ENCODE results near the gene CALU. TPM values are rescaled to one million over a fixed set of nuclear protein-coding genes. Genes with fewer than 3 reads are reported as not detected.

Gene CALU
- polyA plus RNA-seq, 1 donor from 2014 or later = 38.1 TPM

GRCh38 chr7:128793181-128793547 is 54.0 kb downstream of the CALU start:
- peak overlapping the region; percentile 98 for H3K4me3 ChIP-seq (ENCODE audit: low read length)
- H3F3A ChIP-seq (ENCODE audit: insufficient read depth, low read length, poor library complexity, severe bottlenecking) = no peaks in the 10 kb centered on the region
- H4K20me1 ChIP-seq (ENCODE audit: insufficient read depth) = no peaks in the 10 kb centered on the region
- no peak overlapping the region for H2AFZ ChIP-seq (ENCODE audit: low read depth, low read length)
- H3K9me3 ChIP-seq (ENCODE audit: low read length) = no peaks in the 10 kb centered on the region
- H3K79me2 ChIP-seq (replicated peaks; ENCODE audit: insufficient read depth, low read length) = peaks cover 6% of the 10 kb centered on the region
- no peaks in the 10 kb centered on the region for H3K36me3 ChIP-seq (ENCODE audit: insufficient read depth, low read length)
- no peak overlapping the region for H3K9ac ChIP-seq (ENCODE audit: low read length)
- no peak overlapping the region for H3K27ac ChIP-seq (ENCODE audit: low read length)
- H3K9me2 ChIP-seq (ENCODE audit: insufficient read depth, low read length) = no peaks in the 10 kb centered on the region
- no peak for TF ChIP-seq EZH2 (IDR thresholded peaks at IDR 0.05; ENCODE audit: borderline replicate concordance, insufficient read depth, low read length, poor library complexity, severe bottlenecking)
- no peak for TF ChIP-seq MXI1 (conservative IDR thresholded peaks at IDR 0.05; ENCODE audit: poor library complexity, severe bottlenecking)
- TF ChIP-seq, protein P1, sequence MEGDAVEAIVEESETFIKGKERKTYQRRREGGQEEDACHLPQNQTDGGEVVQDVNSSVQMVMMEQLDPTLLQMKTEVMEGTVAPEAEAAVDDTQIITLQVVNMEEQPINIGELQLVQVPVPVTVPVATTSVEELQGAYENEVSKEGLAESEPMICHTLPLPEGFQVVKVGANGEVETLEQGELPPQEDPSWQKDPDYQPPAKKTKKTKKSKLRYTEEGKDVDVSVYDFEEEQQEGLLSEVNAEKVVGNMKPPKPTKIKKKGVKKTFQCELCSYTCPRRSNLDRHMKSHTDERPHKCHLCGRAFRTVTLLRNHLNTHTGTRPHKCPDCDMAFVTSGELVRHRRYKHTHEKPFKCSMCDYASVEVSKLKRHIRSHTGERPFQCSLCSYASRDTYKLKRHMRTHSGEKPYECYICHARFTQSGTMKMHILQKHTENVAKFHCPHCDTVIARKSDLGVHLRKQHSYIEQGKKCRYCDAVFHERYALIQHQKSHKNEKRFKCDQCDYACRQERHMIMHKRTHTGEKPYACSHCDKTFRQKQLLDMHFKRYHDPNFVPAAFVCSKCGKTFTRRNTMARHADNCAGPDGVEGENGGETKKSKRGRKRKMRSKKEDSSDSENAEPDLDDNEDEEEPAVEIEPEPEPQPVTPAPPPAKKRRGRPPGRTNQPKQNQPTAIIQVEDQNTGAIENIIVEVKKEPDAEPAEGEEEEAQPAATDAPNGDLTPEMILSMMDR (IDR thresholded peaks at IDR 0.05; ENCODE audit: poor library complexity, severe bottlenecking) = no peak
- no peak for TF ChIP-seq SMC3 (conservative IDR thresholded peaks at IDR 0.05; ENCODE audit: poor library complexity)
- no peak for TF ChIP-seq EP300 (conservative IDR thresholded peaks at IDR 0.05; ENCODE audit: poor library complexity, severe bottlenecking)
- no peak for TF ChIP-seq RAD21 (conservative IDR thresholded peaks at IDR 0.05)
- no peak for TF ChIP-seq TAF1 (IDR thresholded peaks at IDR 0.05; ENCODE audit: low read depth)
- TF ChIP-seq REST (IDR thresholded peaks at IDR 0.05; ENCODE audit: borderline replicate concordance) = no peak
- TF ChIP-seq POLR2AphosphoS5 (IDR thresholded peaks at IDR 0.05) = no peak
- H3K4me2 ChIP-seq (ENCODE audit: low read length) = no peak overlapping the region
- no peaks in the 10 kb centered on the region for H3K27me3 ChIP-seq (ENCODE audit: insufficient read depth, low read depth, low read length)

DNA sequence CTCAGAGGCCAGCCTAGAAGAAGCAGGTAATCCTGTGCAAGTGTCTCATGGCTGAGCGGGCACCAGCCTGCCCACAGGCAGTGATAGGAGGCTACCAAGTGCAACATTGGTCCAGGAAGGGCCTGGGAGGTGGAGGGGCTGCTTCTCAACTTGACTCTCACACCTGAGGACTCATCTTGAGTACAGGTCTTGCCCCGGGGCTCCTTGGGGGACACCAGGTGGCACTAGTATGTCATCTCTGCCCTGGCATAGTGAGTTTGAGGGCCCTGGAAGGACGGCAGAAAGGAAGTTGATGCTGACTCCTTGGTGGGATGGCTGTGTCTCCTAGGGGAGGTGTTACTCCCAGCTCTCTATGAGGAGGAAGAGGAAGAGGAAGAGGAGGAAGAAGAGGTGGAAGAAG is 54.9 kb downstream of the CALU start:
- Histone ChIP-seq H3K27ac (ENCODE audit: low read length) (no peak overlapping the region), H3K27me3 (ENCODE audit: insufficient read depth, low read depth, low read length) (no peaks in the 10 kb centered on the region), H3K9me3 (ENCODE audit: low read length) (no peaks in the 10 kb centered on the region), H3K36me3 (ENCODE audit: insufficient read depth, low read length) (no peaks in the 10 kb centered on the region), H3K9me2 (ENCODE audit: insufficient read depth, low read length) (no peaks in the 10 kb centered on the region), H3F3A (ENCODE audit: insufficient read depth, low read length, poor library complexity, severe bottlenecking) (no peaks in the 10 kb centered on the region), H3K4me3 (ENCODE audit: low read length) (no peak overlapping the region), H4K20me1 (ENCODE audit: insufficient read depth) (no peaks in the 10 kb centered on the region), H3K4me2 (ENCODE audit: low read length) (no peak overlapping the region), H3K9ac (ENCODE audit: low read length) (no peak overlapping the region), H2AFZ (ENCODE audit: low read depth, low read length) (no peak overlapping the region), H3K79me2 (replicated peaks; ENCODE audit: insufficient read depth, low read length) (peaks cover 6% of the 10 kb centered on the region)
- TF ChIP-seq SMC3 (conservative IDR thresholded peaks at IDR 0.05; ENCODE audit: poor library complexity) = no peak
- TF ChIP-seq, protein P1 (IDR thresholded peaks at IDR 0.05; ENCODE audit: poor library complexity, severe bottlenecking) = no peak
- TF ChIP-seq REST (IDR thresholded peaks at IDR 0.05; ENCODE audit: borderline replicate concordance) = no peak
- TF ChIP-seq TAF1 (IDR thresholded peaks at IDR 0.05; ENCODE audit: low read depth) = no peak
- no peak for TF ChIP-seq RAD21 (conservative IDR thresholded peaks at IDR 0.05)
- TF ChIP-seq POLR2AphosphoS5 (IDR thresholded peaks at IDR 0.05) = no peak
- no peak for TF ChIP-seq EZH2 (IDR thresholded peaks at IDR 0.05; ENCODE audit: borderline replicate concordance, insufficient read depth, low read length, poor library complexity, severe bottlenecking)
